ENCODE measurements around the gene PLLP.

GRCh38 chr16:57316390-57317017, 32.0 kb upstream of the PLLP start:
- TF ChIP-seq EZH2 (IDR thresholded peaks at IDR 0.05; ENCODE audit: low read length), result no peak
- TF ChIP-seq CTCF (optimal IDR thresholded peaks at IDR 0.05 in 1 of 3, IDR thresholded peaks at IDR 0.05 in 1 of 3, conservative IDR thresholded peaks at IDR 0.05 in 1 of 3; ENCODE audit: extremely low read depth in 1 of 3, insufficient read depth in 2 of 3, low read length in 3 of 3), result no peak
